Activated effector memory CD4-positive, alpha-beta T cell treated with anti-CD3 and anti-CD28 coated beads, Interleukin-2, amount 50 U/mL, for 16 hours (primary cell): ENCODE measurements around the gene CSTA.

ENCODE experiments used
- DNase-seq: peaks from one replicate; pipeline ENCODE4 v3.0.0-alpha.2; 2020

The CSTA gene

GRCh38 chr3:122324871-122325323, at the start of gene CSTA:
Gene CSTA, plus strand, starts transcription at chr3:122325248. Its CDS starts 45 bp downstream, at chr3:122325293.
- no peak for DNase-seq

GRCh38 chr3:122281891-122282290, 43.2 kb upstream of the CSTA start:
- no peak for DNase-seq

DNA sequence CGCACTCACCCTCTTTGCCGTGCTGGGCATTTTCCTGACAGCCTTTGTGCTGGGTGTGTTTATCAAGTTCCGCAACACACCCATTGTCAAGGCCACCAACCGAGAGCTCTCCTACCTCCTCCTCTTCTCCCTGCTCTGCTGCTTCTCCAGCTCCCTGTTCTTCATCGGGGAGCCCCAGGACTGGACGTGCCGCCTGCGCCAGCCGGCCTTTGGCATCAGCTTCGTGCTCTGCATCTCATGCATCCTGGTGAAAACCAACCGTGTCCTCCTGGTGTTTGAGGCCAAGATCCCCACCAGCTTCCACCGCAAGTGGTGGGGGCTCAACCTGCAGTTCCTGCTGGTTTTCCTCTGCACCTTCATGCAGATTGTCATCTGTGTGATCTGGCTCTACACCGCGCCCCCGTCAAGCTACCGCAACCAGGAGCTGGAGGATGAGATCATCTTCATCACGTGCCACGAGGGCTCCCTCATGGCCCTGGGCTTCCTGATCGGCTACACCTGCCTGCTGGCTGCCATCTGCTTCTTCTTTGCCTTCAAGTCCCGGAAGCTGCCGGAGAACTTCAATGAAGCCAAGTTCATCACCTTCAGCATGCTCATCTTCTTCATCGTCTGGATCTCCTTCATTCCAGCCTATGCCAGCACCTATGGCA, 41.1 kb upstream of the CSTA start:
- DNase-seq: no peak

DNA sequence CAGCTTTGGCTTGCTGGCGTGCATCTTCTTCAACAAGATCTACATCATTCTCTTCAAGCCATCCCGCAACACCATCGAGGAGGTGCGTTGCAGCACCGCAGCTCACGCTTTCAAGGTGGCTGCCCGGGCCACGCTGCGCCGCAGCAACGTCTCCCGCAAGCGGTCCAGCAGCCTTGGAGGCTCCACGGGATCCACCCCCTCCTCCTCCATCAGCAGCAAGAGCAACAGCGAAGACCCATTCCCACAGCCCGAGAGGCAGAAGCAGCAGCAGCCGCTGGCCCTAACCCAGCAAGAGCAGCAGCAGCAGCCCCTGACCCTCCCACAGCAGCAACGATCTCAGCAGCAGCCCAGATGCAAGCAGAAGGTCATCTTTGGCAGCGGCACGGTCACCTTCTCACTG, 40.6 kb upstream of the CSTA start:
- no peak for DNase-seq

GRCh38 chr3:122294359-122294758, 30.7 kb upstream of the CSTA start:
- DNase-seq: no peak

DNA sequence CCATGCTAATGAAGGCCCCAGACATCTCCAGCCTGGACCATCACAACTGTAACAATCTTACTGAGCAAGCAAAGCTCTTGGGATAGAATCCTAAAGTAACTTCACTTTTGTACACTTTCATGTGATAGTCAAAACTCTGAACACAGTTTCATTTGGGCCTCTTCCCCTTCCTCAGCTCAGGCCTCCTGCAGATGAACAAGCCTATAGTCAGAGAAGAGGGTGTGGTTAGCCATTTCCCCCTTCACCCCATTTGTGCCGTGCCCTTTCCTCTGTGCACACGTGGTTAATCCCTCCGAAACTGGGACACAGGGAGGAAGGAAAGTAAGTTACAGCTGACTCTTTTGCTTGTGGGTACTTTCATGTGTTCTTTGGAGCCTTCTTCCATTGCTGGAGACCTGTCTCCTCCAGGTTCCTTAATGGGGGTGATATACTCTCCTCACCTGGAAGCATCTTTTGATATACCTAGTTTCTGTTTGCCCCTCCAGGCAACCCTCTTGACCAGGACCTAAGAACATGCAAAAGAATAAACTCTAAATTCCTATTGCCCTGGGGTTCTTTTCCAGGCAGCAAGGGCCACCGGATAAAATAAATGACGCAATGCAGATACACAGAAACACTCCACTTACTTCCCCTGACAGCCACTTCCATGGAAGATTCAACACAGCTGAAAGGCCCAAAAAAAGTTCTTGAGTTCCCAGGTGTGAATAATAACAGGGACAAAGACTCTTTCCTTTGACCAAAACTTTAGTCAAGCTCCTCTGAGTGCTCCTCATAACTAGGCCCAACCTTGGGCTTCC, 29.6 kb upstream of the CSTA start:
- no peak for DNase-seq

- no peak for DNase-seq
Measured at GRCh38 chr3:122298239-122298638, 26.8 kb upstream of the CSTA start.

DNA sequence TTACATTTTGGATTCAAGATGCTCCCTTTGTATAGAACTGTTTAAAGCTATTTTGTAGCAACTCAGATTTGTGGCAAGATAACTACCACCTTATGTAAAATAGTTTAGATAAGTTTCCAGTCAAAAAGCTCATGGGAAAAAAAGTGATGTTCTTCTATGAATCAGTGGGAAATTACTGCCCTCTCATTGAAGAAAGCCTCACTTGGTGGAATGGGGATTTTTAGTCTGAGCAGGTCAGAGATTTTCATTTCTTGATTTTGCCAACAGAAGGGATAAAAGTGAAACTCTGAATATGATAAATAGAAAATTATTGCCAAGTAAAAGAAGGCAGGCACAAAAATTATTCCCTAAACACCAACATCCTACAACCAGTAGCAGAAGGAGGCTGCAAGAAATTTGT, 25.8 kb upstream of the CSTA start:
- no peak for DNase-seq

GRCh38 chr3:122299872-122300460, 25.1 kb upstream of the CSTA start:
- no peak for DNase-seq

DNA sequence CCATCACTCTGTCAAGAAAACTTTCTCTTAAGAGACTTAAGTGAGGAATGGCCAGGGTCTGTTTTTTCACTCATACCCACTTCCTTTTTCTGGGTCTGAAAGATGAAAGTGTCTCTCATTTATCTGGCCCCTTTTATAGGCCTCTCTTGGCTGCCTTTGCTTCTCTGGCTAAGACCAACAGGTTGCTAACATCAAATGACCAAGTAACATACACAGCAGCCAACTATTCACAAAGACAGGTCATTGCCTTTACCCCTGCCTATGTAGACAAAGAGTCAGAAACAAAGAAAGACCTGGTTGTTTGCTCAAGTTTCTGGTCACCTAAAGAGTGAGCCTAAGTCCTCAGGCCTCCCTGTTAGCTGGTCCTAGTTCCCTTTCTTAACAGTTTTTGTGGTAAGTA, 24.0 kb upstream of the CSTA start:
- no peak for DNase-seq

DNA sequence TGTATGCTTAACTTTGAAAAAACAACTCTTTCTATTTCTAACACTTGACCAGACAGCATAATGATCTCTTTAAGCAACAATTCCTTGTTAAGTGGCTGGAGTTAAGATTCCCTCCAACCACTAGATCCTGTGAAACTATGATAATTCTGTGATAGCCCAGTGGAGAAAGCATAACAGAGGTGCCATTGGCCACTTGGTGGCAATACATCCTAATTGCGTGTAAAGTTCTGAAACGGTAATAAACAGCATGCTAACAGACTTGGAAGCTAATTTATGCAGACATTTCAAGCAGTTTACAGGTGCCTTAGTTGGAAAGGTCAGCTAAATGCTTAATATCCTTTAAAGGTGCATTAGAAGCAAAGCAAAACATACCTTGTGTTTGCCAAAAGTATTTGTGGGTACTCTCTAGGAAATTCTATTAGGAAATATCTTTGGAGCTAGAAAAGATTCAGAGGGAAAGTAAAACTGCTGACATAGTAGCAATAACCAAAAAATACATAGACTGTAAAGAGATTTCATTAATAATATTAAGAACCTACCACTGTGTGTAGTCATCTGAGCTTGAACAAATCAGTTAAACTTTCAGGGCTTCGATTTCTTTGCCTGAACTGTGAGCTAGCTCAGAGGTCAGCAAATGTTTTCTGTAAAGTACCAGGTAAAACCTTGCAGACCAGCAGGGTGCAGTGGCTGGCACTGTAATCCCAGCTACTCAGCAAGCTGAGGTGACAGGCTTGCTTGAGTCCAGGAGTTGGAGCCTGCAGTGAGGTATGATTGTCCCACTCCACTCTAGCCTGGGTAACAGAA, 19.0 kb upstream of the CSTA start:
- DNase-seq: no peak

GRCh38 chr3:122306622-122306953, 18.5 kb upstream of the CSTA start:
- DNase-seq: no peak

DNA sequence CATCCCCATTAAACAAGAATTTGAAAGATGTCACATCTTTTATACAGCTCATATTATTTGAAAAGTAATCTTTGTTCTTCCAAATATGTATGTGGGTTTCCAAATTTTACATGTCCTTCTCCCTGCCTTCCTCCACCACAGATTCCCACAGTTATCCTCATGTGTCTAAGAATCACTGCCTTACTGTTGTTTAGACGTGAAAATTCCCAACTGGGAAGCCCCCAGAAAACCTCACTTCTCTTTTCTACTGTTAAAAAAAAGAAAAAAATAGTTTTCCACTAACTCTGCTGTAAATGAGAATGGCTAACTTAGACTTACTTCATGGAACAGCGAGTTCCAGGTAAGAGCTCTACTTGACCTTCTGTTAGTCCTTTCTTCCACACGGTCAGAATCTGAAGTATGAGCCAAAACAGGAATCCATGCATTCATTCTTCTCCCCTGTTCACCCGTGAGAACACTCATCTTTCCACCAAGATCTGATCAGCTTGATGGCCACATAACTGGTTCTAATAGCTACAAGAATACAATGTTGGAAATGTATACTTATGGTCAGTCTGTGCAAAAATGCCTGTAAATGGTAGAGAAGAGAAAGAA, 17.9 kb upstream of the CSTA start:
- no peak for DNase-seq

DNA sequence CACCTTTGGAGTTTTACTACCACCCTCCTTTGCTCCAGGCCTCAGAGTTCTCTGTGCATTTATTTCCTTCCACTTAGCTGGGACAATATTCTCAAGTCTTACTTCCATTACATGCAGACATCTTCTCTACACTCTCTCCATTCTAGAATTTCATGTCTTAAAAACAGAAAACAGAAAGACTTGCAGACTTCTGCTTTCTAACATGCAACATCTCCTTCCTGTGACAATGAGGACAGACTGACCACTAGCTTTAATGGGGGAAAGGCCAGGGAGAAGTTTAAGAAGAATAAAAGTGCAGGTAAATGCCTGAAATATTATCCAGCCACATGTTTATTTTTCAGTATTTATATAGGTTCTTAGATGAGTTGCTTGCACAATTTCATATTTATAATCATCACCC, 17.1 kb upstream of the CSTA start:
- DNase-seq: no peak

- no peak for DNase-seq
Measured at GRCh38 chr3:122310361-122310760, 14.7 kb upstream of the CSTA start.

GRCh38 chr3:122312826-122313225, 12.2 kb upstream of the CSTA start:
- no peak for DNase-seq

GRCh38 chr3:122313281-122313680, 11.8 kb upstream of the CSTA start:
- DNase-seq: no peak

GRCh38 chr3:122314228-122314876, 10.7 kb upstream of the CSTA start:
- DNase-seq: no peak

- DNase-seq: no peak
Measured at GRCh38 chr3:122315619-122316018, 9.4 kb upstream of the CSTA start.

DNA sequence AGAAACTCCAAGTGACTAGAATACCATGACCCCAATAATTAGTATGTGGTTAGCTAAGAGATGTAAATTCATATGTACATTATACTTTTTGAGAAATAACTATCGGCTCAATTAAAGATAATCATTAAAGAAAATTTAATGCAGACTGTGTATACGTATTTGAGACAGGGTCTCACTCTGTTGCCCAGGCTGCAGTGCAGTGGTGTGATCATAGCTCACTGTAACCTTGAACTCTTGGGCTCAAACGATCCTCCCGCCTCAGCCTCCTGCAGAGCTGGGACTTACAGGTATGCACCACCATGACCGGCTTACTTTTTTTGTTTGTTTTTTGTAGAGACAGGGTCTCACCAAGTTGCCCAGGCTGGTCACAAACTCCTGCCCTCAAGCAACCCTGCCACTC, 8.7 kb upstream of the CSTA start:
- no peak for DNase-seq

GRCh38 chr3:122318620-122319019, 6.4 kb upstream of the CSTA start:
- DNase-seq: no peak
